Hippocampal formation (tissue), 2 donors: Measurements from ENCODE around the gene MAPK11.

ENCODE experiments used
- DNase-seq, 2 donors: peaks; one replicate each; lab custom pipeline; 2025; lab: John Stamatoyannopoulos, UW

The MAPK11 gene

DNA sequence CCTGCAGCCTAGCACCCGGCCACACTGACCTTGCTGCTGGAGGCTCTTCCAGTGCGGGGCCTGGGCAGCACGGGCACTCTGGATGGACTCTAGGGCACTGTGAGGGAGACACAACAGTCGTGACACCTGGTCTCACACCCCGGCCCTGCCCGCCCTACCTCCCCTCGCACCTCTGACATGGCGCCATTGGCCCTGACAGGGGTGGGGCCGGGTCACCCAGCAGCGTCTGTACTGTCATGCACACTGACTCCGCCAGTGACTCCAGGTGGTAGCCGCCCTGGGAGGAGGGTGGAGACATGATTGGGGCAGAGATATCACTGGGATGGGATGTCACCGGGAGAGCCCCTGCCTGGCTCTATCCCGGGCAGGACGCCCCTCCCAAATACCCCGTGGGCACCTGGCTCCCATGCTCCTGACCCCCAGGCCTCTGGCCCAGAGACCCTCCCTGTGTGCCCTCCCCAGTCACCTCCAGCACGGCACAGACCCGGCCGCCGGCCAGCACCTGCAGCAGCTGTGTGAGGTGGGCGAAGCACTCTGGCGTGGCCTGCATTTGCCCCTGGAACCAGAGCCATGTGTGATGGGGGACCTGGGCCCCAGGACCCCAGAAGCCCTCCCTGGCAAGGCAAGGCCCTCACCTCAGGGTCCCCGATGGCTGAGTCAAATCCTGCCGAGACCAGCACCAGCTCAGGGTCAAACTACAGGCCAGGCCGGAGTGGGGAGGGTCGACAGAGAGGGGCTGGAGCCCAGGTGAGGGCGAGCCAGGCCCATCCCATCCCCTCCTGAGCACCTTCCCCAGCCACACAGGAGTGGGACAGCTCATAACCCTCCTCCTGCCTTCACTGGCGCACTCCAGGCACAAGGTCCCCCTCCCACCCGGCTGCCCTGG is 21.7 kb downstream of the MAPK11 start:
- DNase-seq, result no peak

DNA sequence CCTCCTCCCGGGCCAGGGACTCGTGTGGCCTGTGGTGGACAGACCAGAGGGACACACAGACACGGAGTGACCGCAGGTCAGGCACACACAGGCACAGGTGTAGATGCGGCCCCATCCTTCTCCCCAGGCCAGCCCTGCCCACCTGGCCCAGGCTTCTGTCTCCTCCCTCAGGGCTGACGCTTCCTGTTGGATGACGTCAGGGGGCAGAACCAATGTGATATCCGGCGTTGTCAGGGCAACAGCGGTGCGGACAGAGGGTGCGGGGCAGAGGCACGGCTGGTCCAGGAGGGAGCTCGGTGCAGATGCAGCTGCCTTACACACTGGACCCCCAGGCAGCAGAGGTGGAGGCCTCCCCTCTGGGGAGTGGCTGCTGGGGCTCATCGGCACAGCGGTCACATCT is 22.4 kb downstream of the MAPK11 start:
- DNase-seq, result no peak

DNA sequence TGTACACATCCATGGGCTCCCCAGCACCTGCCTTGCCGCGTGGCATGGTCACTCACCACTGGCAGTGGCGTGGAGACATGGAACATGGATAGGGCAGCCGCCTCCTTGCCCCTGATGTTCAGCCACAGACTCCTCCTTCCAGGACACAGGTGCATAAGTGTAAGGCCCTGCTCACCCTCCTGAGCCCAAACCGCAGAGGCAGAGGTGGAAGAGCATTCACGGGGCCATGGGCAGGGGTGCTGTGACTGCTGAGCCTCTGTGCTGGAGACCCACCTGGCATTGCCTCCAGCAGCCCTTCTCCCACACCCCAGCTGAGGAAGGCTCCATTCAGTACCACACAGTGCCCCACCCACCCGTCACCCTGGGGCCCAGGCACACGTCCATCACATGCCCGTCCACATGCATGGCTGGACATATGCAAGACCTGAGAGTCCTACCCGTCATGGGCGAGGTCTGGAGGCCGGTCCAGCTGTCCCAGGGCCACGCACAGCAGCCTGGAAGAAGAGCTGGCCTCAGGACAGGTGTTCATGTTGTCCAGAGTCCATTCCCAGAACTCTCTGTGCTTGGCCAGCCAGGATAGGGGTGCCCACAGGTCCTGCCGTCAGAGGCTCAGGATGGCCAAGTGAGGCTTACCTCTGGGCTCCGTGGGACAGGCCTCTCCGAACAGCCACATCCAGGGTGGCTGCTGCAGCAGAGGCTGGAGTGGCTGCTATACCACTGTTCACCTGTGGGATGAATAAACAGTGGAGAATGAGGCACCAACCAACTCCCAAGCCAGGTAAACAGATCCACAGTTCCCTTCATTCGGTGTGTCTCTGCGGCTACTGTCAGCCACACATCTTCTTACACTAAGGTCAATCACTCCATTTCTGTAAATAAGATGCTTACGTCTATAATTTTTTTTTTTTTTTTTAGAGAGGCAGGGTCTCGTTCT is 23.7 kb downstream of the MAPK11 start:
- DNase-seq, result no peak

DNA sequence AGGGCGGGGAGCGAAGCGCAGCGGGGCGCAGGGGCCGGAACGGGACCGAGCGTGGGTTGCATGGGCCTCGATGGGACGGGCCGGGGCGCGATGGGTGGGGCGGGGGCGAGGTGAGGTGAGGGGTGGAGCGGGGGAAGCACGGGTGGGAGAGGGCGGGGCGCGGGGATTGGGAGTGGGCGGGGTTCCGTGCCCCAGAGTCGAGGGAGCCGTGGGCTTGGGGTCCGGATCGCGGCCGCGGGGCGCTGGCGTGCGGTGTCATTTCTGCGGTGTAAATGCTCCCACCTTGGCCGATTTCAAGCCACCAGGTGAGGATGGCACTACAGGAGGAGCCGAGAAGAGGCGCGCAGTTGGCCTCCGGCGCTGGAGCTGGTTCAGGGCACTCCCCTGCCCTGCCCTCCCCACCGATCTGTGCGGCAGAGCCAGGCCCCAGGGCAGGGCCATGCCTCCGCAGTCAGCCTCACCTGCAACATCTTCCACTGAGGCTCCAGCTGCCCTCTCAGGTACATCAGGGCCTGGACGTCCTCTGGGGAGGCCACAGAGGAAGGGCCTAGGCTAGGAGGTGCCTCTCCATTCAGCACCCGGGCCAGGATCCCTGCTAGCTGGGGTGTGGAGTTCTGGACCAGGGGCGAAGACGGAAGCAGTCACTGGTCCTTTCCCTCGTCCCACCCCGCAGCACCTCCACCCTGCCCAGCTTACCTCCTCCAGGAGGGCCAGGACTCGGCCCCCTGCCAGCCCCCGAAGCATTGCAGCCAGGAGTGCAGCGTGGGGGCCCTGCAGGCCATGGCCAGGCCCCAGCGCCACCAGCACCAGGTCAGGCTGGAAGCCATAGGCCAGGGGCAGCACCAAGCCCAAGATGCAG is 24.7 kb downstream of the MAPK11 start:
- no peak for DNase-seq

DNA sequence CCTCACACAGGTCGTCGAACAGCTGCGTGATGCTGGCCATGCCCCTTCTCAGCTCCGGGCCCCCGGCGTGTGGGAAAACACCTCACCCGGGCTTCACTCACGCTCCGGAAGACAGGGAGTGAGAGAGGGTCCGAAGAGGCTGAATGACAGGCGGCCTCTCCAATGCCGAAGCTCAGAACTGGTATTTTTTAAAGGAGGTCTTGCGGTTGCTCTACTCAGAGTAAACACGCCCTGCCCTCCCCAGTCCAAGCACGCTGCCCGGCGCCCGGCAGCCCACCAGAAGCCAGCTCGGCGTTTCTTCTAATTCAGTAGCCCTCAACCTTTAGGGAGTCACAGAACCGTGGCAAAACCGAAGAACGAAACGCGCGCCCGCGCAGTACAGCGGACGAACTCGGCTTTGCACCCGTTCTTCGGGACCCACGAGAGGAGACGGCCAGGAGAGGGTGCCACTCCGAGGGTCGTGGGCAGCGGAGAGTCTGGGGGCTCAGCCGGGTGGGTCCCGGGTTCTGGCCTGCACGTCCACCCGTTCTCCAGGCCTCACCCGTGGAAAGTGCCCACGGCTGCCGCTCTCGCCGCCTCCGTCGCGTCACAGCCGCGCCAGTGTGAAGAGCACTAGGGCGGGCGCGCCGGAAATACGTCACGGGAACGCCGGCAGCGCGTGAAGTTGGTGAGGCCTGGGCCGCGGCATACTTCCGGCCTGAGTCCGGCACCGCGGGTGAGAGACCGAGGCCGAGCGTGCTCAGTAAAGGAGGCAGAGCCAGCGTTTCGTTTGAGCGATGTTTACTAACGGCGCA is 25.6 kb downstream of the MAPK11 start, which contains the start of gene TUBGCP6:
Gene TUBGCP6, minus strand, starts transcription at position 604 of the 794 bp plus-strand sequence. Its CDS starts 564 bp downstream, at position 40.
- DNase-seq, result peak; percentile 87 to 88

DNA sequence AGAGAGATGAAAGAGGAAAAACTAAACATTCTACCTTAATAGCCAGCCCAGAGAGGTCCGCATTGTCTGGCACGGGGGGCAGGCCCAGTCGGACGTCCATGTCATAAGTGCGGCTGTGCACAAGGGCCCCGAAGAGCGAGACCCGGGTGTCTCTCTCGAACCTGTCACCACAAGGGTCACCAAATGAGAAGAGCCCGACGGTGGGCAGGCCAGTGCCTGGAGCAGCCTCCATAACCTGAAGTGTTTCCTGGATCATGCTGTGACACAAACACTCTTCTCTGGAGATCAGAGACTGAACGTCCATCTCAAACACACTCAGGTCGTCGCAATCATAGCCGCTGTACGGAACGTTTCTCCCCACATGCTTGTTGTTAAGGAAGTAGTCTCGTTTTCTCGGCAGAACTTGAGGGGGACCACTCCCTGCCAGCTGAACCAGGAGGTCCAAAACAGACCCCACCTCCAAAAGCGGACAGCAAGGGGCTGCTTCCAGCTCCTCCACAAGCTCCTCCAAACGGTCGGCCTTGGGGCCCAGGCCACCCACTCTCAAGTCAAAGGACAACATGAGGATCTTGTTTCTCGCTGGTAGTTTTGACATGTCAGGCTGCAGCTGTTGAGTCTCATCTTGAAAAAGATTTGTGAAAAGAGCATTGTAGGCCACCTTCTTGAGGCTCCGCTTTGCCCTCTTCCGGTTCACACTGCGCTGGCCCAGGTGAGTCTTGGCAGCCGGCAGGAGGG is 26.3 kb downstream of the MAPK11 start:
- no peak for DNase-seq

DNA sequence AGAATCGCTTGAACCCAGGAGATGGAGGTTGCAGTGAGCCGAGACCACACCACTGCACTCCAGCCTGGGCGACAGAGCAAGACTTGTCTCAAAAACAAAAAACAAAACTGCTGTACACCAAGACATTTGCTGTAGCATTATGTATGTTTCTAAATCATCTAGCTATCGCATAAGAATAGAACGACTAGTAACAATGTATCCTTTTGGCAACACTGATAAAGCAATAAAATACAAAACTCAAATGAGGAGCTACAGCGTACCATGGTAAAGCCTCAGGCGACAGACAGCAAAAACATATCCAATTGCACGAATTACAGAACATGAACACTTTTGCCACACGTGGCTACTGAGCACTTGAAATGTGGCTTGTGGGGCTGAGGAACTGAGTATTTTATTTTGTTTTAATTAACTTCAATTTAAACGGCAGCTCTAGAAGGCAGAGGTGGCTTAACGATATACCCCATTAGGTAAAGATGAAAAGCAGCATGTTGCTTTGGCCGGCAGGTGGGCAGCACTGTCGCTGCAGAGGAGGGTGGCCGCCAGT is 27.7 kb downstream of the MAPK11 start:
- no peak for DNase-seq

DNA sequence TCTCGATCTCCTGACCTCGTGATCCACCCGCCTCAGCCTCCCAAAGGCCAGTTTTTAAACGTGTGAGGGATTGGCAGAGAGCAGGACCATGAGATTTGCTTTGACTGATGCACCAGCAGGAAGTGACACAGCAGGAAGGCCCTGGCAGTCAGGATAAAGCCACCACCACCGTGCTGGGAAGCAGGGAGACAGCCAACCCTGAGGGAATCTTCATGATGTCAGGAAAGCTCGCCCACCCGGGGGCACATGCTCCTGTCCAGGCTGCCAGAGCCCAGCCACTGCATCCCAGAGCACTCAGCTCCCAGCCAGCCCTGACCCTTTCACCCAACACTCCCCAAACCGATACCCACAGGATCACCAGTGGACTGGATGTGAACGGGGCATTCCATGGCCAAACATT is 31.4 kb downstream of the MAPK11 start:
- no peak for DNase-seq

DNA sequence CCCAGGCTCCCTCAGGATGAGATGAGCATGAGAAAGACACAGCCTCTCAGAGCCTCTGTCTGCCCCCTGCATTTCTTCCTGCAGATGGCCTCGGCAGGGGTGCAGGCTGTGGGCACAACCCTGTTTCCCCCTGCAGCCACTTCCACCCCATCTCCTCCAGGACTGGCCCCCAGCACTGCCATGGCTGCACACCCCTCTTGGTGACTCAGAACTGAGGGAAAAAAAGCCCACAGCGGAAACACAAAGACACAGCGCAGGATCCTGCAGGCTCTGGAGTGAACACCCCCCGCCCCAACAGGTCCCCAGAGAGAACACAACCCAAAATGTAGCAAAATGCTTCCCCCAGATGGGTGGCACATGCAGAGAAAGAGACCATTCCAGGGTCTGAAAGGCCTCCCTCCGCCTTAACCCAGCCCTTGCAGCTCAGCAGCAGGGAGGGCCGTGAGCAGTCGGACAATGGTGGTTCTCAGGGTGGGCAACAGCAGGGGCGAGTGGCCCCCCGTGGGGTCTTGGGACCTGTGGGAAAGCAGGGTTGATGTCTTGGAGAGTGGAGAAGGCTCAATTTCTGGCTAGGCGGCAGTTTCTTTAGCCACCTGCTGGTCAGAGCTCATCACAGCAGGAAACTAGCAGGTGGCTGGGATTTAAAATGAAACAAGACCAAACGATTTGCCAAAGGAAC is 33.3 kb downstream of the MAPK11 start:
- DNase-seq, result no peak

DNA sequence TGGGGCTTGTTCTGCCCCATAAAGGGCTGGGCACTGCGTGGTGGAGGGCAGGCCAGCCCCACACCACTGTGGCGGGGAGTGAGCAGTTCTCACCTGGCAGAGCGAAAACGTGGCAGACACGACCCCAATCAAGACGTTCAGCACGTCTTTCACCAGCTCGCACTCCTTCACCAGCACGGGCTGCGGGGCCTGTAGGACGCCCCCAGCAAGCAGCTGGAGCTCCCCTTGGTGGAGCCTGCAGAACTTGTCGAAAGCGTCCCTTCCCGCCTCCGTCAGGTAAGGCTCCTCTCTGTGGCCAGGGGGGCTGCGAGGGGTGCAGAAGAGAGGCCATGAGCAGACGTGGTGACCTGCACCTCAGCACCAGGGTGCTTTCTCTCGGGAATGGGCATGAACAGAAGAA is 37.0 kb downstream of the MAPK11 start:
- no peak for DNase-seq

DNA sequence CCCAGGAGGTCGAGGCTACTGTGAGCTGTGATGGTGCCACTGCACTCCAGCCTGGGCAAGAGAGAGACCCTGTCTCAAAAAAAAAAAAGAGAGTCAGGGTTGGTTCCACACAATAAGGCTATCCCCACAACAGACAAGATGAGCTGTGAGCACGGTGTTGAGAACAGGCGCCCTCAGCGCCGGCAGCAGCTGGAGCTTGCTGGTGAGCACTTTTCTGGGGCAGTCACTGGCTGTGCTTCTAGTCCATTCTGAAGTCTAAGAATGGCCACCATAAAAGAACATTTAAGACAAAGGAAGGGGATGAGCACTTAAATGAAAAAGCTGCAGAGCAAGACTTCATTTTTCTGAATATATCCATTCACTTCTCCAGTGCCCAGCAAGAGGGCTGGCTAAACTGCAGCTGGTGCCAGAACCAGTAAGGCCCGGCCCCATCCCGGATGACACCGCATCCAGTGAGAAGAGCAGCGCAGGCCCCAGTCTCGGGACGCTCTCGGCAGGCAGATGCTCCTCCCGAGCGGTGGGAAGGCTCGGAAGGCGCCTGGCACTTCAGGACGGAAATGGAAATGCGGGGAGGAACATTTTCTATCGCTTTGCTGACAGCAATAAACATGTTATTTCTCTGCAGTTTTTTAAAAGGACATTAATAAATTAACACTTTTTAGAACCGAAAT is 37.6 kb downstream of the MAPK11 start:
- DNase-seq, result no peak

DNA sequence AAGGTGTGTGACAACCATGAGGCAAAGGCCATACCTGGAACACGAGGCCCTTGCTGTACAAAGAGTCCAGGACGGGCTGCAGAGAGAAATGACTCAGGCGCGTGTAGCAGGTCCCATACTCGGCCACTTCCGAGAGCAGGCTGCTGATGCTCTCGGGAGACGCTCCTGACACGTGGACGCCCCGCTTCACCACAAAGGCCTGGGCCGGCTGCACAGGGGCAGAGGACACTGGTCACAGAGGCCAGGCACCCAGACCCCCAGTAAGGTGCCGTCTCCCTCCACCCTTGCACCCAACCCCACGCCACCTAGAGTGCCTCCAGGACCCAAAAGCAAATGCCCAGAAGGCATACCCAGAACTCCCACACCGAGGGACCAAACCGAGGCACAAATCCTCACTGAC is 40.8 kb downstream of the MAPK11 start:
- DNase-seq, result no peak

DNA sequence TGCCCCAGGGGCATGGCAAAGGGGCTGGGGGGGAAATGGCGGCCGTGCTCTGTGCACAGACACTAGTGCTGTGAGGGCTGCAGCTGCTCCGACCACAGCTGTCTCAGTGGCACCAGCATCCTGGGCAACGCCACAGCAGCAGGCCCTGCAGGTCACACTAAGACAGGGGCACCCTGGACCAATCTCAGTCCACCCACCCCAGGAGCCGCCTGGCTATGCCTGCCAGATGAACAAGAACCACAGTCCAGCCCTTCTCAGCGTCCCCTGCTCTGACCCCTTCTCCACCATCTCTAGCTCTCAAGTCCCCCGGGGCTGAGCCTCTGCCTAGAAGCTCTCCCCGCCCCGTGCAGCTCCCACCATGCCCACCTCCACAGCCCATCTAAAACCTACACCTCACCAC is 41.8 kb downstream of the MAPK11 start:
- no peak for DNase-seq

DNA sequence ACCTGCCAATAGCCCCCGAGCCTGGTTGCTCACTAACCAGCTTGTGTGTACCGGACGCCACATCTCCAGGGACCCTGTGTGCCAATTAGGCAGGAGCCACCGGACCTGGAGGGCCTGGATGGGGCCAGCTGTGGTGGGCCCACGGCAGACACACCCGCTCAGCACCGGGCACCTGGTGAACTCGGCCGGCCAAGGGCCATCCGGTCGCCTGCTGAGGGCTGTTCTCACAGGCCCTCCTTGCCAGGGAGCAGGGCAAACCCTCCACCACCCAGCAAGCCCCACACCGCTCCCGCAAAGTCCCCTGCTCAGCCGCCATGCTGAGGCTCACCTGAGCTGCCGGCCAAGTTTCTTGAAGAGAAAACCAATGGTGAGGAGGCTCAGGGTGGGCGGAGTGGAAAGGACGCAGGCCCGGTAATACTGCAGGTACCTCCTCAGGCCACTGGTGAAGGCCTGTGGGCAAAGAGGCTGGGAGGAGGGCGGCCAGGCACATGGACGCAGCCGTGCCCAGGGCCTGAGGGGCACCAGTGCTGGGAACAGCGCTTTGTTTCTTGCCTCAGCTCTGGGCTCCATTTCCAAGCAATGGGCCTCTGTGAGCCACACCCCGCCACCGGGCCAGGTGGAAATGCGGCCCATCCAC is 42.5 kb downstream of the MAPK11 start:
- no peak for DNase-seq

DNA sequence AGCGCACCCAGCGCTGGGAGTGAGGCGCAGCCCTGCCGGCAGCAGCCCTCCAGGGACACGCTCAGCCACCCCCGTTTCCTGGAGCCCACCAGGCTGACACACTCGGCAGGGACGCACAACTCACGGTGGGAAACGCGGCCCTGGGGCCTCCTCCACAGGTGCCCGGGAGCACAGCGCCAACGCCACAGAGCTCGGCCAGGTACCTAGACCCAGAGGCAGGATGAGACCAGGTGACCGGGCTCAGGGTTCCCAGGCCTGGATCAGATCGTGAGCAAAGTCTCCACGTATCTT is 43.4 kb downstream of the MAPK11 start:
- DNase-seq, result no peak

DNA sequence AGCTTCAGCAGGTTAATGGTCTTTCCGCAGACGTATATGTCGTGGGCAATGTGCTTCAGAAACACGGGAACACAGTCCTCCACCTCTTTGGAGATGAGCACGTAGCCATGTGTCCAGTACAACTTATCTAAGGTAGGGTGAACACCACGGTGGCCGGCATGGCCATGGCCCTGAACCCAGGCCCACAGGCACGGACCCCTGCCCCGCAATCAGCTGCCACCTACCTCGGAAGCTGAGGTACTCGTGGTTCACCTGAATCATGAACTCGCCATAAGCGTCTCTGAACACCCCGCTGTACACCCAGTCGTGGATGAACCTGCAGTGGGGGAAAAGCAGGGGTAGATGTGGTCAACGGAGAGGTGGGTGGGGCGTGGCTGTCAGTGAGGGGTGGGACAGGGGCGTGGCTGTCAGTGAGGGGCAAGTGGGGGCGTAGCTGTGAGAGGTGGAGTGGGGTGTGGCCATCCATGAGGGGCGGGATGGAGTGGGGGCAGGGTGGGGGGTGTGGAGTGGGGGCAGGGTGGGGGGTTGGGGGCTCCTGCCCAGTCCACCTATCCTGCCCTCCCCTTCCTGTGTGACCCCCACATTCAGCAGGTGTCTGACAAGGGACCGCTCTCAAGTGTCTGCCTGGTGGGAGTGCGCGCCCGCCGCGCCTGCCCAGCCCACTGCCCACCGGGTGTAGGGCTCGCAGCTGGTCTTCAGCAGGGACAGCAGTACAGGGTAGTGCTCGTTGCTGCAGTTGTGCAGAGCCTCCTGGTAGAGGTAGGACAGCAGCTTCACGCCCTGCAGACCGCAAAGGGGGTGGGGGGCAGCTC is 43.9 kb downstream of the MAPK11 start:
- DNase-seq, result no peak

DNA sequence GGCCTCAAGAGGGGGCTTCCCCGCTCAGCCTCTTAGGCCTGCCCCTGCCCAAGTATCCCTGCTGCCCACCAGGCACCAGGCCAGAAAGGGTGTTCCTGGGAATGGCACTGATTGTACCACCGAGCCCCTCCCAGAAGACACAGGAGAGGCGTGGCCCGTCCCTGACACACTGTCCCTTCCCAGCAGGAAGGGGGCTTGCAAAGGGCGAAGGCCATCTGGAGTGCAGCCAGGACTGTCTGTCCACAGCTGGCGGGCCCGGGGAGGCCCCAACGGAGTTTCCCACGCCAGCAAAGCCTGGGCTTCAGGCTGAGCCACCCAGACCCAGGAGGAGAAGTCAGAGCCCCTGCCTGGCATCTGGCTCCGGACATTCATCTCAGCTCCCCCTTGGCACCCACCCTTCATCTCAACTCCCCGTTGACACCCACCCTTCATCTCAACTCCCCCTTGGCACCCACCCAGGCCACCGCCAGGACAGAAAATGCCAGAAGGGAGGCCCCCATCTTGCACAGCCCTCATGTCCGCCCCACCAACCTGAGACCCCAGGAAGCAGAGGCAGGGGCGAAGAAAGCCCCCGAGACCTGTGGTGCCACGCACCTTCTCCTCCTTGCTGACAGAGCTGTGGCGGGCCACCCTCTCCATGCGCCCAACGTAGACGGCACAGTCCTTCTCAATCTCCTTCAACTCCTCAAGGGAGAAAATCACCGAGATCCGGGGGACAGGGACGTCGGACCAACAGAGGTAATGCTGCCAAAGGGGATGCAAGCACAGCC is 44.8 kb downstream of the MAPK11 start:
- DNase-seq, result no peak
